HL-60/S4 (cell line): ENCODE measurements around the gene CTNNA3.
"Not testable (repeated sequence)": the region's sequence is repeated elsewhere in the genome, so short reads cannot be mapped to it uniquely, and the experiment has no call there.

Source experiments
- in situ Hi-C: fragments of 300-500 bp; cut with MboI; formaldehyde crosslinking; loops from 2 replicates; pipeline ENCODE4 v1.14.3; 2022; ENCODE audit warnings: low sequenced_read_pairs

The CTNNA3 gene

DNA sequence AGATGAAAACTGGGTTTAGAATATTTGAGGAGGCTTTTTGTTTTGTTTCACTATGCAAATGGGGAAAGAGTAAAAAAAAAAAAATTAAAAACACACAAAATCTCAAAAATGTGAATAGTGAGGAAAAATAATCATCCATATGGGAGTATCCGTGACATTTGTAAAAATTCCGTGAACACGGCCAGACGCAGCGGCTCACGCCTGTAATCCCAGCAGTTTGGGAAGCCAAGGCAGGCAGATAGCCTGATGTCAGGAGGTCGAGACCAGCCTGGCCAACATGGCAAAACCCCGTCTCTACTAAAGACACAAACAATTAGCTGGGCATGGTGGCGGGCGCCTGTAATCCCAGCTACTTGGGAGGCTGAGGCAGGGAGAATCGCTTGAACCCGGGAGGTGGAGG is 1342.2 kb downstream of the CTNNA3 start:
- in situ Hi-C loops, result not testable (repeated sequence)

DNA sequence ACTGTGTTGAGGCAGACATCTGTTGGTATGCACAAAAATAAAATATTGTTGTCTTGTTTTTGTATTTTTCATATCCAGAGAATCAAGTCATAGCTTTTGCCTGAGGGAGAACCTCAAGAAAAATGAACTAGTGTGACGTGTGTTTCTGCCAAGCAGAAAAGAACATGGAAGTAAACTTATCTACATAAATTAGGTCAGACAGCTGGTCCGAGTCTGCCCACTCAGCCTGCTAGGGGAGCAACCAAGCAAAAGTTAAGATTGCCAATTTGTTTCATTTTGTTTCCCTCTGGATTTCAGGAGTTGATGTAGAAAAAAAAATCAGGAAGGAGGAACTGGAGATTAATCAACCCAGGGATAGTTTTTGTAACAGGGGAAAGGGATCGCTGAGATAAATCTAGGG is 1342.6 kb downstream of the CTNNA3 start:
- in situ Hi-C loops, result no loop called here

DNA sequence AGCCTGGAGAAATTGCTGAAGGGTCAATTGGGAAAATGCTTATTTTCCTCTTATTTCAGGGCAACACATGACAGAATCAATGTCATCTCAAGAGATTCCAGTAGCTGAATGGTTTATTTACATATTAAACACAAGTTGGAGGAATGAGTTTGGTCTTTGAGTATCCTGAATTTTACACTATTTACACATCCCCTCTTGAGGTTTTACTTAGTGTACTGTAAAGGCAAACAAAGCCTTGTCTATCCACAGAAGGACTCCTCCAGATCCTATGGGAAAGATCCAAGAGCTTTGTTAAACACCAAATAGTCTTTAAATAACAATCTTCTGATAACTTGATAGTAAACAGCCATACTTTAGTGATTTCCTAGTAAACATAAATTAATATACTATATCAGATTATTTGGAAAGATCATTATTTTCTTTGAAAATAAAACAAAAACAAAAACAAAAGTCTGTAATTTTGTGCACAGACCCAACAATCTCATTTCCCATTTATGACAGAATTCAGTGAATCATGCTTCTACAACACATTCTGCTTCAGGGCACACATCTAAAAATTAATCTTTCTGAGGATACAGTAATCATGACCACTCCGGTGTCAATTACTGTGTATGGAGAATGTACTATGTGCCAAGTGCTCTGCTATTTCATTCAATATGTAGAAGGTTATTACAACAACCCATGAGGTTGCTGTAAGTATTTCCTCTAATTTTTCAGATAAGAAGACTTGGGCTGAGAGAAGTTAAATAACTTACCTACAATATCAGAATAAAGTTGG is 1345.2 kb downstream of the CTNNA3 start:
- in situ Hi-C loops, result no loop called here

DNA sequence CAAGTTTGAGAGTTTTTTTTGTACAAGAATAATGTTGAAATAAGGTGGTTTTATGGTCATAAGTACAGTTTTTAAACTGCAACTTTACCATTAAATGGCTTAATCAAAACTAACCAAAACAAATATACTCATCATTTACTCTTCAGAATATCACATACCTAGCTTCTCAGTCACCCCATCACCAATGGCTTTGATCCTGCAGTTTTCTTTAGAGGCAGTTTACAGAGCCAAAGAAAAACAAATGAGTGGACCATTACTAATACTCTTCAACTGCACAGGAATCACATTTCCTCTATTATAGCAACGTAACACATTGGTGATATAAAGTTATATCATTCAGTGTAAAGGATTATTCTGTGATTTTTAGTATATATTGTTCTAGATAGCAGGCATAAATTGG is 1346.3 kb downstream of the CTNNA3 start:
- in situ Hi-C loops, result no loop called here

DNA sequence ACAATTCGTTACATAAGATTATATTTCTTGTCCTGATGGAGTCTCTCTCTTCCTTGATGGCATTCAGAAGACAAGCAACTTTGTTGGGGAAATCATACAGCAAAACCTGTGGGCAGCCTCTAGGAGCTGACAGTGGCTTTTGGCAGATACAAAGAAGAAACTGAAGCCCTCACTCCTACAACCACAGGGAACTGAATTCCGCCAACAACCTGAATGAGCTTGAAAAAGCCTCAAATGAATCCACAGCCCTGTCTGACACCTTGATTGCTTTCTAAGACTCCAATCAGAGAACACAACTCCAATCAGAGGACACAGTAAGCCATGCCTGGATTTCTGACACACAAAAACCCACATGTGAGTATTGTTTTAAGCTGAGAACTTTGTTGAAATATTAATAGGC is 1346.9 kb downstream of the CTNNA3 start:
- in situ Hi-C loops, result no loop called here

DNA sequence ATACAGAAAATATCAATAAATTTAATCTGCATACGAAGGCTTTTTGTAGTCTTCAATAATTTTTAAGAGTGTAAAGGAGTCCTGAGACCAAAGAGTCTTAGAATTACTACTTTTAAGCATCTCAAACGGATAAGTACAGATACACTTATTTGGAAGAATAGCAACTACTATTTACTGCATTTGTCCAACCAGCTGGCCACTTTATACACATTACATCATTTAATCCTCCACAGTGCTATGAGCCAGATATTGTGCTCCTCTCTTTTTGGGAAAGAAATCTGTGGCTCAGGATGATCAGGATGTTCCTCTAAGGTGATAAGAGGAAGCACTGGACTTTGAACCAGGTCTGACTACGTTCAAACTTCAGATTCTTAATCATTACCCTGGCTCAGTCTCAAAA is 1358.8 kb downstream of the CTNNA3 start:
- in situ Hi-C loops, result no loop called here

DNA sequence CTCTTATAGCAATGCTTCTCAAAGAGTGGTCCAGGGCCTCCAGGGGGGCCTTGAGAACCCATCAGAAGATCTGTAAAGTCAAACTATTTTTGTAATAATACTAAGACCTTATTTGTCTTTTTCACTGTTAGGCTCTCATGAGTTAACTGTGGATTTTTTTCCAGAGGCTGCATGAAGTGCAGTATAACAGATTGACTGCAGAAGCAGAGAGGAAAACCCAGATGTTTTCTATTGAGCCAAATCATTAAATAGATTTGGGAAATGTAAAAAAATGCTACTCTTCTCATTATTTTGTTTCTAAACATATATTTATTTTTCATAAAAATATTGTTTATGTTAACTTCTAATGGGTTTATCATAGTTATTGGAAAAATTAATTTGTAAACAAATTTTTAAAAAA is 1359.2 kb downstream of the CTNNA3 start:
- in situ Hi-C loops, result no loop called here

DNA sequence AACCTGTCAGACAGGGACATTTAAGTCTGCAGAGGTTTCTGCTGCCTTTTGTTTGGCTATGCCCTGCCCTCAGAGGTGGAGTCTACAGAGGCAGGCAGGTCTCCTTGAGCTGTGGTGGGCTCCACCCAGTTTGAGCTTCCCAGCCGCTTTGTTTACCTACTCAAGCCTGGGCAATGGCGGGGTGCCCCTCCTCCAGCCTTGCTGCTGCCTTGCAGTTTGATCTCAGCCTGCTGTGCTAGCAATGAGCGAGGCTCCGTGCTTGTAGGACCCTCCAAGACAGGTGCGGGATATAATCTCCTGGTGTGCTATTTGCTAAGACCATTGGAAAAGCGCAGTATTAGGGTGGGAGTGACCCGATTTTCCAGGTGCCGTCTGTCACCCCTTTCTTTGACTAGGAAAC is 1360.2 kb downstream of the CTNNA3 start:
- in situ Hi-C loops, result not testable (repeated sequence)

DNA sequence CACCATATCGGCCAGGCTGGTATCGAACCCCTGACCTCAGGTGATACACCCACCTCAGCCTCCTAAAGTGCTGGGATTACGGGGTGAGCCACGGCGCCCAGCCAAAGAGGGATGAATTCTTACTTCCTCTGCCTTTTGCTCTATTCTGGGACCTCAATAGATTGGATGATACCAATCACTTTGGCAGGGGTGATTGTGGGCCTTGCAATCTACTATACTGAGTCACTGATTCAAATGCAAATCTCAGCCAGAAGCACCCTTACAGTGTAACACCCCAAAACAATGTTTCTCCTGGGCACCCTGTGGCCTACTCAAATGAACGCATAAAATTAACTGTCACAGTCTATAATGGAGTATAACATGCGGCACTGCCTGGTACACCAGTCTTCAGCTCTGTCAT is 1366.8 kb downstream of the CTNNA3 start:
- in situ Hi-C loops, result no loop called here

DNA sequence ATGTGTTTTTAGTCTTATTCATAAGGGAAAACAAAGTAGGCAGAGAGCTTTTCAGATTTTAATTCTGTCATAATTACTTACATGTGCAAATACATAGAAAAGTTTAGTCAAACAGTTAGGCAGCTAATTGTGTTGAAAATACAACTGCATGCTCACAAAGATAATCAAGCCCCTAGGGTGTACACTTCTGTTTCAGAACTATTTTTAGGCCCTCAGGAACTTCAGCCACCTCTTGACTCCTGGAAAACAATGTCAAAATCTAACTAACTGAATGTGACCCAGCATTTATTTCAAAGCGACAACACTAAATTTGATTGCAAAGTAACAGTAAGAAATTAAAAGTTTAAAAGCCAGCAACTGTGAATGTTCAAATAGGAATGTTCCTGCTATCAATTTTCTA is 1369.1 kb downstream of the CTNNA3 start:
- in situ Hi-C loops, result no loop called here

DNA sequence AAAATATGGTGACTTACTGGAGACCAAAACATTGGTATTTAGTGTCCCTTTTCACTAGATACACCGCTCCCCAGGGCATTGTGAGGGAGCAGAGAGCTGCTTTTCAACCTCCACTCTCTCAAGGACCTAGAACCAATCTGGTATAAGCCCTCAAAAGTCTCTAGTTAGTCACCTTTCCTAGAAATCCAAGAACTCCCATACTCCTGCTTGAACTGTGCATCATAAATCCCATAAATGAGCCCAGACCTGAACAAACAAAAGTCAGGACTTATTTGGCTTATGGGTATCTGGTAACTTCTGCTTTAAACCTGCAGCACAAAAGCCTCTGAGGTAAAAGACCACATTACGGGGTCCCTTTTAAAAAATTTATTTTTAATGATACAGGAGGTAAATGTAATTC is 1373.2 kb downstream of the CTNNA3 start:
- in situ Hi-C loops, result no loop called here

DNA sequence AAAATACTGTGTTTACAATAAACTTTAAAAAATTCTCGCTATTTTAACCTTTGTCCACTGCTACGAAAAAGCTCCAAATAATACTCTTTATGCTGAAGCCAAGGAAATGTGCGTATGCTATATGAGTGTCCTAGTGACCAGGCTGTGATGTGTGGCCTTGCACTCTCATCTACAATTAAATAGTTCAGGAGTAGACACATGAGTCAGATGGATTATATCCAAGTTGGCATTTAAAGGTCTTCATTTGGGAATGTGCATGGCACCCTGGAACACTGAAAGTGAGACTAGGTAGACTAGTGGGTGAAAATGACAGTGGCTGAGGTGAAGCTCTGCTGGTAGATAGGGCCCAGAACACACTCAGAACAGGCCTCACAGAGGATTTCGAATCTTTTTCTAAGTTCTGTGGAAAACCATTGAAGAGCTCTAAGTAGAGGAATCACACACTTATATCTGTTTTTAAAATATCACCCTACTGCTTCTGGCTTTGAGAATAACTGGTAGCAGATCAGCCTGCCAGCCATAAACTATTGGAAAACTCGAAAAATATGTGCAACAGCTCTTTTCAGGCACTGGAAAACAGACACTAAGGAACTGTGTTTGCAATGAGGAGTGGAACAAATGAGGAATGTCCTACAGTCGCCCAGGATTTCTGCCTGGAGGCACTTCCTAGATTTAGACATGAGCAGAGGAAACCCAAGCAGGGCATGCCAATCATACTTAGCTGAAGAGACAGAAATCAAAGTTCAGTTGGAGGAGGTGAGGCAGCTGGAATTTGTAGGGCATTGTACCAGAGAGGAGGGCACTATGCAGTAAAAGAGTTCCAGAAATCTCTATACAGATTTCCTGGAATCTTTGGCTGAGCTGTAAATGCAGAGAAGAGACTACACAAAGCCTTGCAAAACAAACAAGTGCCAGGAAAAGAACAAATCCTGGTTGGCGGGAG is 1374.0 kb downstream of the CTNNA3 start:
- in situ Hi-C loops, result no loop called here

DNA sequence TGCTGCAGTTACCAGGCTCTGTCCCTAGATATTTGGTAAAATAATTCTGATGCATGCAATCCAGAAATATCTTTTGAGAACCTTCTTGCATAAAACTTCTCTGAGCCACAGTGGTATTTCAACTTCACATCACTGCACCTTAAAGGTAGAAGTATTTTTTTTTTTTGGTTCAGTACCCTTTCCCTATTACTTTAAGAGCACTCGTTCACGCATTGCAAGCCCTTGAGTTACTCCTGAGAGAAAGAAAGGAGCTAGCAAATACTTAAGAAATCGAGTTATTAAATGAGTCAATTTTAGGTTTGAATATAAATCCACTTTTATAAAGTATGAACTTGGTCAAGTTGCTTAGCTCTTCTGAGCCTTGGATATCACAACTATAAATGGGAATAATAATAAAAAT is 1377.2 kb downstream of the CTNNA3 start:
- in situ Hi-C loops, result no loop called here

DNA sequence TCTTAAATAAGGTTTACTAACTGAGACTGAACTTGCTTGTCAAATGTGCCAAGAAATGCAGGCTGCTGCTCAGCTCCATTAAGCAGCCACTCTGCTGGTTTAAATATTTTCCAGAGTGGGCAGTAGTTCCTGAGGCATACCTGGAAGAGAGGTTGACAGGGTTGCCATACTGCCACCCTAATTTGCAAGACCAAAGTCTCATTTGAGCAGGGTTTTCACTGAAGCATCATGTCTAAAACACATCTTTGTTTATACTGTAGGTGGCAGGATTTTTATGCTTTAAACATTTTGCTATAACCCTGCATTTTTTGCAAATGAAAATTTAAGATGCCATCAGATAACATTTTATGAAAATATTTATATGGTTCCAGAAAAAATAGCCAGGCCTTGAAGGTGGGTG is 1388.2 kb downstream of the CTNNA3 start:
- in situ Hi-C loops, result no loop called here

DNA sequence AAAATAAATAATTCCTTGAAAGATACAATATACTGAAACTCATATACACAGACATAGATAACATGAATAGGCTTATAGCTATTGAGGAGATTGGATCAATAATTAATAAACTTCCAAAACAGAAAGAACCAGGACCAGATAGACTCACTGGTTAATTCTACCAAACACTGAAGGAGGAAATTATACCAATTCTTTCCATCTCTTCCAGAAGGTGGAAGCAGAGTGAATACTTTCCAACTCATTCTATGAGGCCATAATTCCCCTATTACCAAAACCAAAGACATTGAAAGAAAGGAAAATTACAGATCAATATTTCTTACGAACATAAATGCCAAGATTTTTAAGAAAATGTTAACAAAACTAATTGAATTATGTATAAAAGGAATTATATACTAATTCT is 1394.9 kb downstream of the CTNNA3 start:
- in situ Hi-C loops, result no loop called here

DNA sequence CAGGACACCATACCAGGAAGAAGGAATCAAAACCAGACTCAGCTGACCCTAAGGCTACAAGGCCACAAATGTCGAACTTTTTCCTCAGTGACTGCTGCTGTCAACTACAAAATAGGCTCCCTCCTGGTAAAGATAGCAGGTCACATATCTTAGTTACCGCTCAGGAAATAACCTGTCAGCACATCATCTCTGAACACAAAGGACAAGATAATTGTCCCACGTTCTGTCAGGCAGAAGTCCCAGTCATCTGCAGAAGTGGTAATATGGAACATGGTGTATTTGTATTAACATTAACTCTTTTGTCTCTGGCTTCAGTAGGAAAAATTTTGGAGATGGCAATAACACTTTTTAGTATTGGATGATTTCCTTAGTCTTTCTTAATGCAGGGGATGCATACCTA is 1400.4 kb downstream of the CTNNA3 start:
- in situ Hi-C loops, result no loop called here

DNA sequence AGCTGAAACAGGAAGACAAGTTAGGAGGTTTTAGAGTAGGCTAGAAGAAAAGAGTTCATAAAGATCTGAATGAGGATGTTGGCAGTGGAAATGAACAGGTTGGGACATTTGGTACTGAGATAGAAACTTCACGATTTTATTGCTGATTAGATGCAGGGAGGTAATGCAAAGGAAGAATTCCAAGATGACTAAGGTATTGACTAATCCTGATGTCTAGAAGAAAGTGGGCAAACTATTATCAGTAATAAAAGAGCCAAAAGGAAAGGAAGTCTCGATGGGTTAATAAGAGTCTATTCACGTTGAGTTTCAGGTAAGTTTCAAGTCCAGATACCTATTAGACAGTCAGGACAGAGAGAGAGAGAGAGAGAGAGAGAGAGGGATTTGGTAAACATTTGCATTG is 1401.5 kb downstream of the CTNNA3 start:
- in situ Hi-C loops, result no loop called here

DNA sequence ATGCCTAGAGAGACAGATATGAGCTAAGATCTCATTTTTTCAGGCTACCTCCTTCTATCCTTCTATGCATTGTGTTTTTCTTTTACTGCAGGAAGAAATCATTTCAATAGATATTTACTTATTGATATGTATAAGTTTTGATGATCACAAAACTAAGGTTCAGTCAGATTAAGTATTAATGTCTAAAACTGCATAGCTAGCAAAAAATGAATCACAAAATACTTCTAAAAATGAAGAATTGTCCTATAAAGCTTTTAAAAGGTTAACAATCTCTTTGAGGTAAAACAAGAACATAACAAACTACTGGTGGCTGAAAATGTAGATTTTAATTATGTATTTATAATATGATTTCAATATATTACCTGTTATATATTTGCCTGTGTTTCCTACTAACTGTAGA is 1403.1 kb downstream of the CTNNA3 start:
- in situ Hi-C loops, result no loop called here

DNA sequence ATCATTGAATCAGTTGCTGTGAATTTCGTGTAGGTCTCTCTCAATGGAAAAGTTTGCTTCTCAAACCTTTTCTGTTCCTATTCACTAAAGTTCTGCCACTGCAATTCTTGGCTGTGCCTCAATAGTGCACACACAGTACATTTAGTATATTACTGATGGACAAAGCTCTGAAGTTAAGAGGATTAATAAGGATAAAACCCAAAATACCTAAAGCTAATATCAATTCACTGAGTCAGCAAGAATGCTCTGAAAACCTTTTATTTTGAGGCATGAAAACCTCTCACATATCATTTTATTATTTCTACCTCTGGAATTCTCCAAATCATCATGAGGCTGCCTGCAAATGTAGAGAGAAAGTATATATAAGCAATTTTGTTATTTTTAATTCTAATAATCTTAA is 1403.5 kb downstream of the CTNNA3 start:
- in situ Hi-C loops, result no loop called here

DNA sequence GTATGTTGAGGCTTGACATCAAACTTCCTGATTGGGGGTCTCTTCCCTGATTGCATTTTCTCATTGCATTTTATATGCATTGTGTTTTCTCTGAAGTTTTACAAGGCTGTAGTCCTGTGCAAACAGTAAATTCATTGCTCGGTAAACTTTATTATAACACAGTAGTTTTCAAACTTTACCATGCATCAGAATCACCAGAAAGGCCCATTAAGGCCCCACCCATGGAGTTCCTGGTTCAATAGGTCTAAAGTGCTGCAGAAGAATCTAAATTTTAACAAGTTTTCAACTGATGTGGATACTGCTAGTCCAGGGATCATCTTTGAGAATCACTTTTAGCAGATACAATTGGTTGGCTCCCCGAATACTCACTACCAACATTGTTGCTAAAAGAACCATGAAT is 1404.9 kb downstream of the CTNNA3 start:
- in situ Hi-C loops, result no loop called here

DNA sequence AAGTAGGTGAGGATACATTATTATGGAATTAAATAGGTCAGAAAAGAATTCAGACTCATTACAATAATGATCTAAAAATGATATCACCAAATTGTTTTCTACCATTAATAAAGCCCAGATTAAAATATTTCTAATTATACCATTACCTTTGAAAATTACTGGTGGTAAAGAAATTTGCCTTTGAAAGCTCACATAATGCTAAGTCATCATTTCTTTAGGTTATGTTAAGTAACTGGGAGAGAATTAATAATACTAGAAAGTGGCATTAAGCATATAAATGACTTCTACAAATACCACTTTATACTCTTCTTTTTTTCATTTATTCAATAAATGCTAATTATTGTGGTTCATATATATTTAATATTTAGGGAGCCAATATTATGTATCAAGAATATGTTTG is 1411.4 kb downstream of the CTNNA3 start:
- in situ Hi-C loops, result no loop called here

DNA sequence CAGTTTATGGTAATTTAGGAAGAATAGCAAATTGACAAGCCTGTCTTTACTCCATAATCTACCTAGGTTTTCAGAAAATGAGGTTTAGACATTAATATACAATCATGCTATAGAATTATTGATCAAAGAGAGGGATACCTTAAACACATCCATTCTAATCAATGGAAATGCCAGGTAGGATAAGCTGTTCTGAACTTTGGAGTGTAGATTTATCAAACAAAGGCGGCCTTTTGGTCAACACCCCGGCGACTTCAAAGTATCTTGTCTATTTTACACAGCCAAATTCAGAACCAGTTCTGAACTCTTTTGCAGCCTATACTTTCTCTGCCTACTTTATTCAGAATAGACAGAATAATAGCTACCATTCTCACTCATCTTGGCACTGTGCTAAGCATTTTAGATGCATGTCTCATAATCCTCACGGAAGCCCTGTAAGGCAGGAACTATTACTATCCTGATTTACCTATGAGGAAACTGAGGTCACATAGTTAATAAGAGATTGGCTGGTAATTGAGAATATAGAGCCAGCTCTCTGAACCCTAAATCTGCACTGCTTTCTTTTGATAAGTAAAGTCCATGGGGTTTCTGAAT is 1412.0 kb downstream of the CTNNA3 start:
- in situ Hi-C loops, result no loop called here
